Suprapubic skin (tissue), 4 donors: ENCODE results near the gene SPRED2. TPM values are rescaled to one million over a fixed set of nuclear protein-coding genes. Genes with fewer than 3 reads are reported as not detected.

Source experiments
- DNase-seq, 2 donors: peaks; one replicate each; pipeline ENCODE4 v3.0.0-alpha.2; 2019; ENCODE audit warnings: low spot score in 2 of 2
- H3K27ac ChIP-seq: fragments of 200-600 bp; sonication (generic); one replicate; pipeline ENCODE4 v1.5.1; 2019
- H3K27me3 ChIP-seq: fragments of 200-600 bp; sonication (generic); one replicate; pipeline ENCODE4 v1.5.1; 2019
- H3K36me3 ChIP-seq: fragments of 200-600 bp; sonication (generic); one replicate; pipeline ENCODE4 v1.5.1; 2019
- H3K4me1 ChIP-seq: fragments of 200-600 bp; sonication (generic); one replicate; pipeline ENCODE4 v1.5.1; 2019
- H3K4me3 ChIP-seq: fragments of 200-600 bp; sonication (generic); one replicate; pipeline ENCODE4 v1.5.1; 2019; ENCODE audit warnings: mild to moderate bottlenecking
- H3K9me3 ChIP-seq: fragments of 200-600 bp; sonication (generic); one replicate; pipeline ENCODE4 v1.5.1; 2019
- EP300 ChIP-seq: sonication (generic); formaldehyde crosslinking; IDR thresholded peaks from one replicate; pipeline ENCODE4 v1.6.1; 2017; ENCODE audit warnings: antibody characterized with exemption
- POLR2A ChIP-seq, 2 donors: fragments of 450-650 bp; IDR thresholded peaks; one replicate each; pipeline ENCODE4 v1.6.1; 2017; ENCODE audit warnings: antibody characterized with exemption in 2 of 2, mild to moderate bottlenecking in 2 of 2, moderate library complexity in 2 of 2
- POLR2AphosphoS5 ChIP-seq, 3 donors: sonication (generic); formaldehyde crosslinking; IDR thresholded peaks; one replicate each; pipeline ENCODE4 v1.6.1; 2017; ENCODE audit warnings: antibody characterized with exemption in 3 of 3
- WGBS: methylation state at CpG from one replicate; pipeline ENCODE4 v1.1.5; 2018; 5-methylcytosine and 5-hydroxymethylcytosine counted together
- total RNA-seq, 4 donors: library from RNA; depleted of rRNA; stranded (reverse); fragments of >200 nt; gene quantifications; one replicate each; pipeline ENCODE4 v1.1.0, GENCODE V29; 2016
- TF ChIP-seq, protein P1 (sequence below), 2 donors: fragments of 200-600 bp in 1 of 2; fragments of 450-650 bp in 1 of 2; sonication (generic) in 1 of 2; IDR thresholded peaks; one replicate each; pipeline ENCODE4 v1.5.1; 2016 to 2019; ENCODE audit warnings: antibody characterized with exemption in 2 of 2, mild to moderate bottlenecking in 1 of 2, moderate library complexity in 1 of 2

Gene SPRED2
- total RNA-seq, 4 donors from 2014 or later: 17.8 to 27.5 (median 18.7) TPM

- TF ChIP-seq POLR2AphosphoS5 (IDR thresholded peaks at IDR 0.05): no peak
- TF ChIP-seq EP300: no peak
- TF ChIP-seq, protein P1, sequence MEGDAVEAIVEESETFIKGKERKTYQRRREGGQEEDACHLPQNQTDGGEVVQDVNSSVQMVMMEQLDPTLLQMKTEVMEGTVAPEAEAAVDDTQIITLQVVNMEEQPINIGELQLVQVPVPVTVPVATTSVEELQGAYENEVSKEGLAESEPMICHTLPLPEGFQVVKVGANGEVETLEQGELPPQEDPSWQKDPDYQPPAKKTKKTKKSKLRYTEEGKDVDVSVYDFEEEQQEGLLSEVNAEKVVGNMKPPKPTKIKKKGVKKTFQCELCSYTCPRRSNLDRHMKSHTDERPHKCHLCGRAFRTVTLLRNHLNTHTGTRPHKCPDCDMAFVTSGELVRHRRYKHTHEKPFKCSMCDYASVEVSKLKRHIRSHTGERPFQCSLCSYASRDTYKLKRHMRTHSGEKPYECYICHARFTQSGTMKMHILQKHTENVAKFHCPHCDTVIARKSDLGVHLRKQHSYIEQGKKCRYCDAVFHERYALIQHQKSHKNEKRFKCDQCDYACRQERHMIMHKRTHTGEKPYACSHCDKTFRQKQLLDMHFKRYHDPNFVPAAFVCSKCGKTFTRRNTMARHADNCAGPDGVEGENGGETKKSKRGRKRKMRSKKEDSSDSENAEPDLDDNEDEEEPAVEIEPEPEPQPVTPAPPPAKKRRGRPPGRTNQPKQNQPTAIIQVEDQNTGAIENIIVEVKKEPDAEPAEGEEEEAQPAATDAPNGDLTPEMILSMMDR (IDR thresholded peaks at IDR 0.05): no peak
- no peak for TF ChIP-seq POLR2A (IDR thresholded peaks at IDR 0.05)
- H3K27ac ChIP-seq: no peak overlapping the region
- WGBS: 75% methylated on average over 8 of the region's 8 CpGs
- H3K9me3 ChIP-seq: no peaks in the 10 kb centered on the region
- peaks cover 15% of the 10 kb centered on the region for H3K4me1 ChIP-seq
- H3K36me3 ChIP-seq: peaks cover 38% of the 10 kb centered on the region
- H3K4me3 ChIP-seq: no peak overlapping the region
- H3K27me3 ChIP-seq: no peaks in the 10 kb centered on the region
- DNase-seq: no peak
Measured at GRCh38 chr2:65314801-65315441, 117.5 kb downstream of the SPRED2 start.

- WGBS: over 99% methylated on average over 24 of the region's 24 CpGs
- Histone ChIP-seq H3K27me3 (no peaks in the 10 kb centered on the region), H3K9me3 (no peaks in the 10 kb centered on the region), H3K4me3 (no peak overlapping the region), H3K36me3 (peaks cover 38% of the 10 kb centered on the region), H3K27ac (no peak overlapping the region), H3K4me1 (peaks cover 19% of the 10 kb centered on the region)
- DNase-seq: no peak
- no peak for TF ChIP-seq POLR2AphosphoS5 (IDR thresholded peaks at IDR 0.05)
- TF ChIP-seq POLR2A (IDR thresholded peaks at IDR 0.05): no peak
- TF ChIP-seq, protein P1 (IDR thresholded peaks at IDR 0.05): no peak
- no peak for TF ChIP-seq EP300
Measured at GRCh38 chr2:65313954-65314256, 118.5 kb downstream of the SPRED2 start.

DNA sequence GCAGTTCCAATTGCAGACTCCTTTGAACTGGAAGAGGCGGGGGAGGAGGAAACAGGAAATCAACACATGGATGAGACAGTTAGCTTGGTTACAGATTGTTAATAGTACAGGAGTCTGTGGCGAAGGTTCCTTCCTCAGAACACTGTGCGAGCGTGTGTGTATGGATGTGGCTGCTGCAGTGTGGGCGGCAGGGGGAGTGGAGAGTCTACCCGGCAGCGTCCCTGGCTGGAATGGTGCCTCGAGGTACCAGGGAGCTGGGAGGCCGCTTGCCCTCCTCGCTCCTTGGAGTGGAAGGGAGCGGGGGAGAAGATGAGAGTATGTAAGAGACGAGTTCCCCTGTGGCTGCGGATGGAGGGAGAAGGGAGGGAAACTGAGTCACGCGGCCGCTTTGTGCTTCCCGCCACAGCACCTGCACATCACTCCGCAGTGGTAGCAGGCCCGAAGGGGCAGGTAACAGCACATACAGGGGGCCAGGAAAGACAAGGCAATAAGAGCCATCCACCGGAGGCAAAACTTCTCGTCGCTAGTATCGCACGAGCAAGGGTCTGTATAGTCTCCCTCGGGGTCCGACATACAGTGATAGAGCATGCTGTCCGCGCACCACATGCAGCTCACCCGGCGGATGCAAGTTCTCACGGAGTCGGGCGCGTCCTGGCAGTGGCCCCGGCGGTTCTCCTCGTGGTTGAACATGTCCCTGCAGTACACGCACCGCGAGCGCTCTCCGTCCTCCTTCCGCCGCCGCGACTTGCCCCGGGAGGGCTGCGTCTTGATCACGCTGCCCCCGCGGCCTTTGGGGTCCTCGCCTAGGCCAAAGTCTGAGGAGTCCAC lies 119.1 kb downstream of the SPRED2 start:
- Histone ChIP-seq H3K4me3 (no peak overlapping the region), H3K27me3 (no peaks in the 10 kb centered on the region), H3K36me3 (peaks cover 38% of the 10 kb centered on the region), H3K4me1 (peaks cover 19% of the 10 kb centered on the region), H3K27ac (no peak overlapping the region), H3K9me3 (no peaks in the 10 kb centered on the region)
- TF ChIP-seq, protein P1 (IDR thresholded peaks at IDR 0.05): no peak
- TF ChIP-seq POLR2AphosphoS5 (IDR thresholded peaks at IDR 0.05) (no peak), EP300 (no peak), POLR2A (IDR thresholded peaks at IDR 0.05) (no peak)
- 93% methylated on average over 52 of the region's 52 CpGs for WGBS
- DNase-seq: no peak

- Histone ChIP-seq H3K9me3 (no peaks in the 10 kb centered on the region), H3K27ac (no peak overlapping the region), H3K4me3 (no peak overlapping the region), H3K27me3 (no peaks in the 10 kb centered on the region), H3K4me1 (peaks cover 14% of the 10 kb centered on the region), H3K36me3 (peaks cover 41% of the 10 kb centered on the region)
- DNase-seq: no peak
- 94% methylated on average over 7 of the region's 7 CpGs for WGBS
- TF ChIP-seq POLR2A (IDR thresholded peaks at IDR 0.05): no peak
- TF ChIP-seq POLR2AphosphoS5 (IDR thresholded peaks at IDR 0.05): no peak
- TF ChIP-seq, protein P1 (IDR thresholded peaks at IDR 0.05): no peak
- no peak for TF ChIP-seq EP300
Measured at GRCh38 chr2:65311596-65311995, 120.8 kb downstream of the SPRED2 start.

GRCh38 chr2:65311049-65311448 lies 121.3 kb downstream of the SPRED2 start:
- Histone ChIP-seq H3K4me3 (no peak overlapping the region), H3K27ac (no peak overlapping the region), H3K27me3 (no peaks in the 10 kb centered on the region), H3K9me3 (no peaks in the 10 kb centered on the region), H3K4me1 (peaks cover 9% of the 10 kb centered on the region), H3K36me3 (peaks cover 41% of the 10 kb centered on the region)
- WGBS: 83% methylated on average over 6 of the region's 6 CpGs
- TF ChIP-seq, protein P1 (IDR thresholded peaks at IDR 0.05): no peak
- DNase-seq: no peak
